HG03432 (cell line): ENCODE measurements around the gene NECTIN4.
"Not testable (repeated sequence)": the region's sequence is repeated elsewhere in the genome, so short reads cannot be mapped to it uniquely, and the experiment has no call there.

ENCODE experiments used
- ATAC-seq: cut with Tn5 transposase; IDR thresholded peaks from one replicate; pipeline ENCODE4 v1.9.1; 2021; ENCODE audit warnings: mild to moderate bottlenecking, moderate library complexity; ENCODE audit not compliant: unreplicated experiment

The NECTIN4 gene

DNA sequence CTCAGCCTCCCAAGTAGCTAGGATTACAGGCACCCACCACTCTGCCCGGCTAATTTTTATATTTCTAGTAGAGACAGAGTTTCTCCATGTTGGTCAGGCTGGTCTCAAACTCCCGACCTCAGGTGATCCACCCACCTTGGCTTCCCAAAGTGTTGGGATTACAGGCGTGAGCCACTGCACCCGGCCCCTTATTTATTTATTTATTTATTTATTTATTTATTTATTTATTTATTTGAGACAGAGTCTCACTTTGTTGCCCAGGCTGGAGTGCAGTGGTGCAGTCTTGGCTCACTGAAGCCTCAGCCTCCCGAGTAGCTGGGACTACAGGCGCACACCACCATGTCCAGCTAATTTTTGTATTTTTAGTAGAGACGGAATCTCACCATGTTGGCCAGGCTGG lies 23.7 kb downstream of the NECTIN4 start:
- not testable (repeated sequence) for ATAC-seq

DNA sequence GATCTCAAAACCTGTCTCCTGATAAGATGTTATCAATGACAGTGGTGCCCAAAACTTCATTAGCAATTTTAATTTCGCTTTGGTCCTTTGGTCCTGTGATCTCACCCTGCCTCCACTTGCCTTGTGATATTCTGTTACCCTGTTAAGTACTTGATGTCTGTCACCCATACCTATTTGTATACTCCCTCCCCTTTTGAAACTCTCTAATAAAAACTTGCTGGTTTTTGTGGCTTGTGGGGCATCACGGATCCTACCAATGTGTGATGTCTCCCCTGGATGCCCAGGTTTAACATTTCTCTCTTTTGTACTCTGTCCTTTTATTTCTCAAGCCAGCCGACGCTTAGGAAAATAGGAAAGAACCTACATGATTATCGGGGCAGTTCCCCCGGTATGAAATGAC lies 25.4 kb downstream of the NECTIN4 start:
- ATAC-seq, result not testable (repeated sequence)

DNA sequence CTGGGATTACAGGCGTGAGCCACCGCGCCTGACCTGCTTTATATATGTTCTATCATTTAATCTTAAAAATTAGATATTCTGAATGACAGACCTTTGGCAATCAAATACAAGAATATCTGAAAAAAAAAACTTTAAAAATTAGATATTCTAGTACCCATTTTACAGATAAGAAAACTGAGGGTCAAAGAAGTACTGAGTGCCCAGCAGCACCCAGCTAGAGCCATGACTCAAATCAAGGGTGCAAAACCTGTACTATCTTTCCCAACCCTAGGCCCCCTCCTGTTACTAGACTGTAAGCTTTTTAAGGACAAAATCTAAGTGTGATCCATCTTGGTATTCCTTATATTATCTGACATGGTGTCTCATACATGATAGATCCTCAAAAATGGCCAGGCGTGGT lies 27.9 kb downstream of the NECTIN4 start:
- no peak for ATAC-seq

DNA sequence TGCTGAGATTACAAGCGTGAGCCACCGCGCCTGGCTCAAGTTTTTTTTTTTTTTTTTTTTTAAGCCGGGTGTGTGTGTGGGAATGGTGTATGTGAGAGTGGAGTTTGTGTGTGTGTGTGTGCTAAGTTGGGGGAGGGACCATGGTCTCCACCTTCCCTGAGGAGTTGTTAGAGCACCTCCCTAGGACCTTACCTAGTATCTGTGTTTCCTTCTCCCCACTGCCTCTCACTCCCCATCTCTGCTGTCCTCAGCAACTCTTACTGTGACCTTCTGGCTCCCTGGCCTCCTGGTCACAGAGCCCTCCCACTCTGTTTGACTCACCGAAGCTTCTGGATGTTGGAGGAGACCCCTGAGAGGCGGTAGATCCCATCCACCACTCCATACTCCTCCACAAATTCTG lies 30.1 kb downstream of the NECTIN4 start:
- no peak for ATAC-seq

DNA sequence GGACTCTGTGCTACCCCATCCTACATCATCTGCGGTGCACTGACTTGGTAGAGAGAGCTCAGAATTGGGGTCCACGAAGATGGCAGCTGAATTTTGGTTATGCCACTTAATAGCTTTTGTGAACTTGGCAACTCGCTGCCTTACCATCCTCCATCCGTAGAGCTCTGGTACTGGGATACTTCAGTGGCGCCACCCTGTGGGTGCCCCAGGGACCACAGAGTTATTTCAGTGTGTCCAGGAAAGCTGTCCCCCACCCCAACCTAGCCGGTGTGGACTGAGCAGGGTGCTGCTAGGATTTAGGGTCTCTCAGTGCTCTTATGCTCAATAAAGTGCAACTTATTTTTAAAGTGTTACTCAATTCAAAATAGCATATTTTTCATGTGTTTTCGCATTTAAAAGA lies 34.6 kb downstream of the NECTIN4 start:
- no peak for ATAC-seq

DNA sequence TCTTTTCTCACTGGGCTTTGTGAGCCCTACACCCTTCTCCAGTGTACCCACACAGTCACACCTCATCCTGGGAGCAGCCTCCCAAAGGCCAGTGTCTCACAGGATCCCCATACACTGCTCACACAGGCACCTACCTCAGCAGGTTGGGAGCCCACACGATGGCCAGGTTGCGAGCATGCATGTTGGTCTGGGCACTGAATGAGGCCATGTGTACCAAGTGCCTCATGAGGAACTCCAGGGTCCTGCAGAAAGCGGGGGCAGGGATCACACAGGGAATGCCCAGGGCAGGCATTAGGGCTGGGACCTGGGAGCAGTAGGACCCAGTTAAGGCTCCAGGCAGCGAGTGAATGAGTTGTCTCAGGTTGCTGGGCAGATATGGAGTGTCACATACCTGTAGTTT lies 35.1 kb downstream of the NECTIN4 start:
- ATAC-seq, result no peak

DNA sequence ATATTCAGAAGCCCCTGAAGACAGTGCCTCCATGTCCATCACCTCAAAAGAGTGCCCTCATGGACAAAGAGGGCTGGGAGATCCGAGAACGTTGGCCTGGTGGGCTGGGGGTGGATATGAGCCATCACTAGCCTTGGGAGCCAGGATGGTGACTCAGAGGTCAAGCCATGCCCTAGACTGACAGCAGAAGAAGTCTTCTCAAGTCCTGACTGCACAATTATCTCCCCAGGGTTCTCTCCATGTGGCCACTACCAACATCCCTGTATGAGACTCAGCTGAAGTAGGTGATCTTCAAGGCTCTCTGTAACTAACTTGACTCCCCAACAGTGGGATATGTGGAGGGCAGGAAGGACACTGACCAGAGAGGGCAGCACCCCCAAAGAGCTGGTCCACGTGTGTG lies 36.5 kb downstream of the NECTIN4 start:
- ATAC-seq, result no peak

DNA sequence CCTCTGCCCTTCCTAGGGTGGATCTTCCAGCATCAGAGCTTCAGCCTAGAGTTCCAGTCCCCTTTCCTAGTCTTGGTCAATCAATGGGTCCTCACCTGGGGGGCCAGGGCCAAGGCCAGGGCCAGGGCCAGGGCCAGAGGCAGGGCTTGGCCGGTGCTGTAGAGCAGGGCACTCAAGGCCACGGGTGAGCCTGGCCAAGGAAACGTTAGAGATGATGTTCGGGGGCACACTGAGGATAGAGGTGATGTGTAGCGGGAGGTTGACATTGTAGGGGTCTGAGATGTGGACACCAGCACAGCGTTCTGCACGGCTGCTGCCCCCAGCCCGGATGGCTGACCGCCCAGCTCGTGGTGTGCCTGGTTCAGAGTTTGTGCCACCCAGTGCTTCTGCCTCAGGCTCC lies 38.1 kb downstream of the NECTIN4 start:
- ATAC-seq, result no peak

DNA sequence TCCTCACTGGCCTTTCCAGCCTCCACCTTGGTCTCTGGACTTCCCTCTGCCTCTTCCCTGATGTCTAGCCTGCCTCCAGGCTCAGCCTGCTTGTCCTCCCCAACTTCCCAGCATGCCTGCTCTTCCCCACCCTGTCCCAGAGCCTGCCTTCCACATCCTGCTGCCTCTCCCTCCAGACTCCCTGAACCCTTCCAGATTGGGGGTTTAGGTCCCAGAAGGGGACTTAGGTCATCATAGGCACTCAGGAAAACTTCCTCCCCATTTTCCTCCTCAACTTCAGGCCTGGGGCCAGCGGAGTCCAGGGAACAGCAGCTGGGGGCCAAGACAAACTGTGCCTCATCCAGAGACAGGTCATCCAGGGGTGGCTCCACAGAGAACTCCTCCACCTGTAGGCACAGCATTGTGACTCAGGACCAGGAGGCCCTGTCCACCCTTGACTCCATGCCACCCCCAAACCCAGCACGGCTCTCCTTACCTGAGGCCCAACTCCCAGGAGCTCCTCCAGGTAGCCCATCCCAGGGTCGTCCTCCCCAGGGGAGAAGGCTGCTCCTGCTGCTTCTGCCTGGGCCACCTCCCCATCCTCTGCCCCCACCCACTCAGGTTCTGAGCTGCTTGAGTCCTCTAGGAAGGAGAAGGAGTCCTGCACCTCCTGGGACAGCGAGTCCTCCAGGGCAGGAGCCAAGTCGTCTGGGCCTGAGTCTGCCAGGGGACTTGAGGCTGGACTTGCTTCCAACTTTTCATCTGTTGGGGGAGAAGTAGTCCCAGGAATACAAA lies 40.2 kb downstream of the NECTIN4 start:
- ATAC-seq, result no peak

DNA sequence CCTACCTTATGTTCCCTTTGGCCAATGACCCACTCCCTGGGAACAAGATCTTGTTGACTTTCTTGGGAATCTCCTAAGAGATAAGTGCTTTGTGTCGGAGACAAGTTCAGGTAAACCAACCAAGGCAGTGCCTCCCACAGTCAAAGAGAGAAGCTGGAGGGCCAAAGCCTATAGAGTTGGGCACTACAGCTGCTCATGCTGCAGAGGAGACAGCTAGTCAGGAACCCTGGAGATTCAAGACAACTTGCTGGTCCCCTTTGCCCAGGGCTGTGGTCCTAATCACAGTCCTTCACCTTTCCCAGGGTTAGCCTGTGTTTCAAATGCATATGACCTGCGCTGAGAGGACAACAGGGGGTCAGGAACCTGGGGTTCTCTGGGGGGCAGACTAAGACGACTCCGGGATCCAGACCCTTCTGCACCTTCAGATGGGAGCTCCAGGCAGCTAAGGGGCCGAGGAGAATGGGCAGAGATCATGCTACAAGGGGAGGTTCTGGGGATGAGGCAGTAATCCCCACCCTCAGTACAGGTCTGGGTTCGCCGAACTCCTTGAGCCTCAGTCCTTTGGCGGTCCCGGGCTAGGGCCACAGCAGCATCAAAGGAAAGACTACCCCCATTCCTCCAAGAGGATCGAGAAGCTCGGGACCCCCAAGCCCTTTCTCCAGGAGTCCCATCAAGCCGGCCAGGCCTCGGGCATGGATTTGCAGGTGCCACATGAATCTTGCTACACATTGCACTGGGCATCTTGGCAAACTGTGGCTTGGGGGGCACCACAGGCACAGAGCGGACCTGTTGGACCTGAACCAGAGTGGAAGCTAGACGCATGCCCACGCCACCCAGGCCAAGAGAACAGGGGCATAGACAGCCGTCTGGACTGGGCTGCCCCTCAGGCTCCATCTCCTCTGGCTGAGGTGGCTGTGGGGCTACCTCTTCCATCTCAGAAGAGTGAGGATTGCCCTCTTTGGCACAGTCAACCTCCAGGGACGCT lies 41.6 kb downstream of the NECTIN4 start:
- ATAC-seq, result no peak

DNA sequence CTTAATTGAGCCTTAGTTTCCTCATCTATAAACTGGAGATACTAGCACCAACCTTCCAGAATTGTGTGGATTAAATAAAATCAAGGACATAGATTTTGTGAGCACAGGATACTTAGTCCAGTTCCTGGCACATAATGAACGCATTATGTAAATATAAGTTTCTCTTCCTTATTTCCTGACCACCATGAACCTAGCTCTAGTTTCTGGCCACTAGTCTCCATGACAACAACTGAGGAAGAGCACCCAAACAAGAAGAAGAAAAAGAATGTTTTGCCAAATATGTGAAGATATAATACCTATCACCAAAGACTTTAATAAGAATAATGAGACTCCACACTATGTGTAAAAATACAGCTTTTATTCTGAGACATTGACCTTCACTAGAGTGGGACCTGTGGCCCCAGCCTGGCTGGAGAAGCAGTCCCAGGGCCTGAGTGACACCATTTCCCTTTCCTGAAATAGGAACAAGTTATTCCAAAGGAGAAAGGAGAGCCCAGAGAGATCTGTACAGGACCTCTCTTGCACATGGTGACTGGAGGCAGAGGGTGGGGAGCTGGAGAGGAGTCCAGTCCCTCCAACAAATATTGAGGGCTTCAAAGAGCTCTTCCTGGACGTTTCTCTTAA lies 42.6 kb downstream of the NECTIN4 start:
- ATAC-seq, result peak; percentile 36

DNA sequence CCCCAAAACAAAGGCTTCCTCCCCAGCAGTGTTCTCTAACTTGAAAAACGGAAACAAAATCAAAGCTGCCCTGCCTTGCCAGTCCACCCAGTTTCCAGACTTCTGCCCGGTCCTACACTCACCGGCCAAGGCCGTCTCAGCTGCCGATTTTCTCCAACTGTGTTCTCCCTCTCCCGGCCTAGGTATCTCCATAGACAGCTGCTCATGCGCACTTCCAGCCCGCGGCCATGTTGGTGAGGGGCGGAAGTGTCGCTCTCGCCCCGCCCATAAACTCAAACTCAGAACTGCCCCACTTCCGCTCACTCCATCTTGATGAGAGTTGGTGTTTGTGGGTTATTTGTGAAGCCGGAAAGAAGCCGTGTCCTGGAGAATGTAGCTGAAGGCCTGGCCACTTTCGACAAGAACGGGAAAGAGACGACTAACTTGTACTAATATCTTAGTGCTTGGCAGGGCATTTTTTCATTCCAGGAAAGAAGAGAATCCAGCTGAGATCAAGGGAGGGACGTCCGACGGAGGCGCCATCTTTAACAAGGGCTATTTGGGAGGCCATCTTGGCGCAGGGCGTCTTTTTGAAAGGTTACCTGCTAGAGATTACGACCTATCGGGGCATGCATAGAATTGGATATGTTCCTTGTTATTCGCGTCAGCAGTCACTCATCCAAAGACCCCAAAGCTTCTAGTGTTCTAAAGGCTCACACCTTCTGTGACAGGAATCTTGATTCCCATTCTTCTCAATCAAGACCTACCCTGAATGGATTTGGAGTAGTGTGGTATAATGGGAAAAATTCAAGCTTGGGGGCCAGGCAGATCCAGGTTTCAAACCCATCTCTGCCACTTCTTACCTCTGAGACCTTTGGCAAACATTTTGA lies 43.4 kb downstream of the NECTIN4 start, which contains the start of gene USF1:
Gene USF1, minus strand, starts transcription at position 242 of the 869 bp plus-strand sequence. CDS start 2,702 bp downstream, outside the sequence.
- ATAC-seq, result peak; percentile 72

DNA sequence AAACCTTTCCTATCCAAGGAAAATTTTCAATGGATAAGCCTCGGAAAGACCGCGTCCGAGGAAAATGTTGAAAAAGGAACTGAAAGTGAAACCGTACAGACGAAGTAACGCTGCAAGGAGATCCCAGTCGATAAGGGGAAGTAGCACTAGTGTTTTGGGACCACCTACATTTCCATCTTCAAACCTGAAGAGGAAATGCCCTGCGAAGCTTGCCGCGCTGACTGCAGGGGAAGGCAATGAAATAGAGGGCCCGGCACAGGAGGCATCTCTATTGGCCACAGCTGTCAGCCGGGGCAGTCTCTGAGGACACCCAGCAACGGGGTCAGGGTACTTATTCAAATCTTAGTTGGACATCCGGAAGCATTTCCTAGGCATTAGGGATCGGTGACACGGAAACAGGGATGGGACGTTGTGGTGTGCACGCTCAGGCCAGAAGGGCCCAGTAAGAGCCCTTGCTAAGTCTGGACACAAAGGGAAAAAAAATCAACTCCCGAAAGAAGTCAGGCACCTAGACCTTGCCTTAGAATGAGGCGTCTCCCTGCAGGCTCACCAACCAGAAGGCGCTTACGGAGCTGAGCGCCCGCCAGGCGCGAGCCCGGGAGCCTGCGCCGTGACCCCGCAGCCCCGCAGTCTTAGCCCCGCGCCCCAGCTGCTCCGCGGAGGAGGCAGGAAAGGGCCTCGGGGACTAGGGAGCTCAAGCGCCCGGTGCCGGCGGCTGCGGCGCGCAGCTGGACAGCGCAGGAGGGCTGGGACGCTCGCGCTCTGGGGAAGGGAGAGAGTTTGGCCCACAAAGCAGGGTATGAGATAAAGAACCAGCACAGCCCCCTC lies 44.2 kb downstream of the NECTIN4 start:
- peak; percentile 43 for ATAC-seq

DNA sequence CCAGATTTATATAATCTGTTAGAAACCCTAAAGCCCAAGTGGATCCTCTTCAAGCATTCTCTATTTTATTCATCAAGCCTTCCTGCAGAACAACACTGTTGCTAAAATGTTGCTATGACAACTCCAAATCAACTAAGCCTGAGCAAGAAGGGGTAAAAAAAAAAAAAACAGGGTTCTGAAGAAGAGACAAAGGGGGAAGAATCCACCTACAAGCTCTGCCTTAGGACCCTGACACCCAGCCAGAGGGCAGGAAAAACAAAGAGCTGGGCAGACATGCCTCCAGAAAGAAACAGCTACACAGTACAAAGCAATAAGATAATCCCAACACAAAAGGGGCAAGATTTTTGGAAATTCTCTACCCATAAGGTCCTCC lies 44.8 kb downstream of the NECTIN4 start:
- no peak for ATAC-seq

DNA sequence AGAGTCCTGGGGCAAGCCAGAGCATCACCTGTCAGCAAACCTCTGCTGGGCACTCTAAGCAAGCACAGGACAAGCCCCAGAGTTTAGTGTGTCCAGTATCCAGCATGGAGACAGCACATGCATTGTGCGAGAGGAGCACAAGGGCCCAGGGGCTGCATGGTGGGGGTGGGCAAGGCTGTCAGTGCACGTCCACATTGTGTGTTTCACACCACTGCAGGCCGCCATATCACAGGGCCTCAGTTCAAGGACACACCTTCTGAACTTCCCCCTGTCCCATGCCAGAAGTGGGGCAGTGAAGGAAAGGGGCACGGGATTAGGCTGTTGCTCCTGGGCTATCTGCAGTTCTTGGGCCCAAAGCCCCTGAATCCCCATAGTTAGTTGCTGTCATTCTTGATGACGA lies 49.8 kb downstream of the NECTIN4 start:
- no peak for ATAC-seq

DNA sequence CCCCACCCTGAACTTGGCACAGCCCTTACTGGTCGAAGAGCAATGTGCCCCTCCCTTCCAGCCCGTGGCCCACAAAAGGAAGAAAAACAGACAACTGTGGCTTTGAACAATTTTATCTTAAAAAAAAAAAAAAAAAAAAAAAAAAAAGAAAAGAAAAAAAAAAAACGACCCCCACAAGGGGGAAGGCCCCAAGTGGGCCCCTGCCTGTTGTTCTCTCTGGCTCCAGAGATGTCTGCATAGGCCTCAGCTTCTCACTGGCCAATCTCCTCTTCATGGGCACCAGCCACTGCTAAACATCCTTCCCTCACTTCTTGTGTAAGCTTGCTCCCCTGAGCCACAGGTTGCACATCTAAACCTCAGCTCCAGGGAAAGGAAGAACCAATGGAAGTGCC lies 50.2 kb downstream of the NECTIN4 start:
- ATAC-seq, result no peak

DNA sequence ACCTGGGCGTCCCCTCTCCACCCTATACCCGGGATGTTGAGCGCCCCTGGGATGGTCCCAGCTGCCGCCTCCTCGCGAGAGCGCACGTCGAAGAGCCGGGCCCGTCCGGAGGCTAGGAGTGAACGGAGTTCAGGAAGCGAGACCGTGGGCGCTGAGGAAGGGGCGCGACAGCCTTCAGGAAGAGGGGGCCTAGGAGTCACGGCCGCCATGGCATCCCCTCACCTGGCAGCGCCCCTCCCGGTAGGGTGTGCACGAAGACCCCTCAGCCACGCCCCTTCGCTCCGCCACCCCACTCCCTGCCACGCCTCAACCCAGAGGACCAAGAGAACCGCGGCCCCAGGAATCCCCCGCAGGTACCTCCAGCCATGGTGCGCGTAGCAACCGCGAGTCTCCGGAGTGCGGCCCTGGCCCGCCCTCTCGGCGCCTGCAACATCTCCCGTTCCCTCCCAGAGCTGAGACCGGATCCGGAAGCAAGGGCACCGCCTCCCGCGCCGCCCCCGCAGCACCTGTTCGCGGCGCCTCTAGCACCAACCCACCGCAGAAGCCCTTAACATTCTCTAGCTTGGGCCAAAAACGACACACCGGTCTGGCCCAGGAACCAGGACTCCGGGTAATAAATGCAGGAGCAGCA lies 50.7 kb downstream of the NECTIN4 start, which contains the start of gene TSTD1:
Gene TSTD1, minus strand, starts transcription at position 442 of the 631 bp plus-strand sequence. Its CDS starts 75 bp downstream, at position 367.
- peak; percentile 88 for ATAC-seq

DNA sequence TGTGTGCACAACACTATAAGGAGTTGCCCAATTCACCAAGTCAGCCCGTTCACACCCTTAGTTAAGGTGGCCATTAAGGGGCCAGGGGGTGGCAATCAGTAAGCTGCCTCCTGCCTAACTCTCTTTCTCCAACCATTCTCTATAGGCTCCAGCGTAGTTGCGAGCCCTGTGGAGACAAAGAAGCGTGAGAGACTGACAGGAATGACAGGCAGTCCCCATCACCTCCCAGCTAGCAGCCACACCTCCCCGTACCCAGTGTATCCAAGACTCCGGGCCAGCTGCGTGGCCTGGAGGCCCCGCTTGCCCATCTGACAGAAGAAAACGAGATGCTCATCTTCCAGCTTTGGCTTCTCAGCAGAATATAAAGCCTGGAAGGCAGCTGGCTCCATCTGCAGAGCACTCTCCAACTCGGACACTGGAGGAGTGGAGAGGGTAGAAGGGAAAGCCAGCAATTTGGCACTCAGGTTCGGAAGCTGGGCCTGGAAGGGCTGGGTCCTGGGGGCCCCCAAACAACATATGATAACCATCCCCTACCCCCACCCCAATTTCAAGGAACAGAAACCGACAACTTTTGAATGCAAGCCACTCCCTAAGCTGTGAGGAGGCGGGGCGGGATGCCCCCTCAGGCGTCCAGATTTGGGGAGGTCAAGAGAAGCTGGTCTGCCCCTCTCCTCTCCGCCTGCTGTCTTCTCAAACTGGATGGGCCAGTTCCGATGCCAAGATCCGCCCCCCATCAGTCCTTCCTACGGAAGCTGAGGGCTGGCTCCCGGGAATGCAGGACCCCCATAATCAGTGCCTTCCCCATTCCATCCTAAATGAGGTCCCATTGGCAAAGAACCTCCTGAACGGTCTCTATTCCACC lies 51.5 kb downstream of the NECTIN4 start:
- no peak for ATAC-seq
